ENCODE data around the gene DDX55.
"Not testable (repeated sequence)": the region's sequence is repeated elsewhere in the genome, so short reads cannot be mapped to it uniquely, and the experiment has no call there.

DDX55 gene

DNA sequence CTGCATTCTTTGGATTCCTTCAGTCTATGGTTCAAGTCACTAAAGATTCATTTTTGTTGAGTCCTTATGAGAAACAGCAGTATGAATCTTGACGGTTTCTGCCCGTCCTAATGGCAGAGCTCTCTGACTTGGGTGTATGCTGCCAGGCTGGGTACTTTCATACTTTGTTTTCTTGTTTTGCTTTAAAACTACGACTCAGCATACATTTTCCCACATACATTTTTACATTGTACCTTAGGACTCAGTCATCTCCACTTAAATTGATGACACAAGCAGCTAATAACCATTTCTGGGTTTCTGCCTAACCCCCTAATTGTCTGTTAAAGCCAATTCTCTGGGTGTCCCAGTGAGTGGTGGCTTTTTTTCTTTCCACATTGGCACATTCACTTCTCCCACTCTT is 4.8 kb upstream of the DDX55 start:
- no peak for TF ChIP-seq CTCF (conservative IDR thresholded peaks at IDR 0.05; ENCODE audit: low read depth)
- ChIA-PET CTCF (no interaction called here), POLR2A (ENCODE audit: low non-redundant PET) (no interaction called here)
- H3K27ac ChIP-seq: no peak overlapping the region
- DNase-seq (ENCODE audit: low spot score): no peak

DNA sequence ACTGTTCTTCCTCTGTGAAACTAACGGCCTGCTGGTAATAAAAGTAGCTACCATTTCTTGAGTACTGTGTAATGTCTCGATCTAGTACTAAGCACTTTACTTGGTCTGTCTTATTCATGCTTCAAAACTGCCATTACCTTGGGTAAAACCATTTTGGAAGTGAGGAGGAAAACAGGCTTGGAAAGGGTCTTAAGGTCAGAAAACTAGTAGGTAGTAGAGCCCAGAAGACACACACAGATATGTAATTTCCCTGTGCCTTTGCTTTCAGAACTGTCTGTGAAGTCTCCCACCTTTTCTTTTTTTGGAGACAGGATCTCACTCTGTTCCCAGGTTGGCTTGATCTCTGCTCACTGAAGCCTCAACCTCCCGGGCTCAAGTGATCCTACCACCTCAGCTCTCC is 3.4 kb upstream of the DDX55 start:
- ChIA-PET POLR2A (ENCODE audit: low non-redundant PET) (no interaction called here), CTCF (interaction anchor here (0.6 kb wide), 1 partner anchor 272 kb away, joined by 3 read pairs; no protein-coding TSS in a partner anchor)
- no peak for TF ChIP-seq CTCF (conservative IDR thresholded peaks at IDR 0.05; ENCODE audit: low read depth)
- DNase-seq (ENCODE audit: low spot score): no peak
- peak overlapping the region; percentile 20; the same call in 1 of the 2 replicates for H3K27ac ChIP-seq

- no peak for TF ChIP-seq CTCF (conservative IDR thresholded peaks at IDR 0.05; ENCODE audit: low read depth)
- no peak overlapping the region for H3K27ac ChIP-seq
- ChIA-PET CTCF (no interaction called here), POLR2A (ENCODE audit: low non-redundant PET) (no interaction called here)
- DNase-seq (ENCODE audit: low spot score): no peak
Measured at GRCh38 chr12:123599310-123599709, 2.6 kb upstream of the DDX55 start.

- no peak for DNase-seq (ENCODE audit: low spot score)
- ChIA-PET POLR2A (ENCODE audit: low non-redundant PET) (interaction anchor here (0.7 kb wide), 1 partner anchor 8 kb away, joined by 3 read pairs; no protein-coding TSS in a partner anchor), CTCF (no interaction called here)
- H3K27ac ChIP-seq: peak overlapping the region; percentile 85; the same call in 1 of the 2 replicates
- no peak for TF ChIP-seq CTCF (conservative IDR thresholded peaks at IDR 0.05; ENCODE audit: low read depth)
Measured at GRCh38 chr12:123599721-123600120, 2.2 kb upstream of the DDX55 start.

GRCh38 chr12:123602651-123603195 is 824 bp downstream of the DDX55 start:
- TF ChIP-seq CTCF (conservative IDR thresholded peaks at IDR 0.05; ENCODE audit: low read depth): no peak
- DNase-seq (ENCODE audit: low spot score): no peak
- peak overlapping the region; percentile 85 for H3K27ac ChIP-seq
- POLR2A ChIA-PET (ENCODE audit: low non-redundant PET): interaction anchor here (0.6 to 0.7 kb wide), 2 partner anchors 10 to 20 kb away, joined by 4 to 5 read pairs; no protein-coding TSS in a partner anchor
- CTCF ChIA-PET: interaction anchor here (1.1 kb wide), 1 partner anchor 21 kb away, joined by 3 read pairs; no protein-coding TSS in a partner anchor

- DNase-seq (ENCODE audit: low spot score); CTCF ChIA-PET; POLR2A ChIA-PET (ENCODE audit: low non-redundant PET): not testable (repeated sequence)
- H3K27ac ChIP-seq: peak overlapping the region; percentile 18; the same call in 1 of the 2 replicates
Measured at GRCh38 chr12:123603495-123603894, 1.6 kb downstream of the DDX55 start.

DNA sequence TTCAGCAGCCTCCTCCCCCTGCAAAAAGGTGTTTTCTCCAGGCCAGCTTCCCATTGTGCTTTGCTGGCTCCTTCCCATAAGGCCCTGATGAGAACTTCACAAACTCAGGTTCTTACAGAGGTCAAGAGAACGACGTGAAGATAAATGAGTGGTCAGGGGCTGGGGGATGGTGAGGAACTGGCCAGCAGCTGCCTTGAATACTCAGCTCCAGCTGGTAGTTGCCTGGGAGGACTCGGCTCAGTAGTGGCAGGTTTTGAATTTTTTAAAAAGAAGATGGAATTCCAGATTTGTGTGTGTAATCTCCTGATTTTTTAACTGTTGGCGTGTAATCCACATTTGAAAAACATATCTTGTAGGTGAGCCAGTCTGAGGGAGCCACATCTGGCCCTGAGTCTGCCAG is 5.9 kb downstream of the DDX55 start:
- TF ChIP-seq CTCF (conservative IDR thresholded peaks at IDR 0.05; ENCODE audit: low read depth): no peak
- ChIA-PET POLR2A (ENCODE audit: low non-redundant PET) (no interaction called here), CTCF (no interaction called here)
- DNase-seq (ENCODE audit: low spot score): no peak
- no peak overlapping the region for H3K27ac ChIP-seq

Data from RWPE1 (cell line).